HG03378 (cell line): ENCODE measurements around the gene ATAD3B.
"Not testable (repeated sequence)": the region's sequence is repeated elsewhere in the genome, so short reads cannot be mapped to it uniquely, and the experiment has no call there.

Experiments
- ATAC-seq: cut with Tn5 transposase; IDR thresholded peaks from one replicate; pipeline ENCODE4 v1.9.1; 2021; ENCODE audit warnings: mild to moderate bottlenecking, moderate library complexity; ENCODE audit not compliant: unreplicated experiment

Gene ATAD3B

GRCh38 chr1:1471389-1472052 lies at the start of gene ATAD3B:
TSS of gene ATAD3B (plus strand) at chr1:1471765. CDS start at chr1:1471885, 120 bp downstream.
- ATAC-seq = peak; percentile 69

- ATAC-seq = no peak
Observed at GRCh38 chr1:1421907-1422464, 49.6 kb upstream of the ATAD3B start.

GRCh38 chr1:1422465-1423244 lies 48.9 kb upstream of the ATAD3B start:
- ATAC-seq = no peak

GRCh38 chr1:1423245-1423597 lies 48.3 kb upstream of the ATAD3B start:
- ATAC-seq = no peak

- ATAC-seq = no peak
Observed at GRCh38 chr1:1424707-1425106, 46.9 kb upstream of the ATAD3B start.

- ATAC-seq = no peak
Observed at GRCh38 chr1:1425426-1425752, 46.2 kb upstream of the ATAD3B start.

GRCh38 chr1:1425753-1426495 lies 45.6 kb upstream of the ATAD3B start:
- ATAC-seq = no peak

- no peak for ATAC-seq
Observed at GRCh38 chr1:1426496-1427105, 45.0 kb upstream of the ATAD3B start.

GRCh38 chr1:1427106-1427819 lies 44.3 kb upstream of the ATAD3B start:
- ATAC-seq = no peak

- no peak for ATAC-seq
Observed at GRCh38 chr1:1427820-1428148, 43.8 kb upstream of the ATAD3B start.

GRCh38 chr1:1428174-1428573 lies 43.4 kb upstream of the ATAD3B start:
- ATAC-seq = no peak

GRCh38 chr1:1428967-1429366 lies 42.6 kb upstream of the ATAD3B start:
- not testable (repeated sequence) for ATAC-seq

GRCh38 chr1:1429671-1430073 lies 41.9 kb upstream of the ATAD3B start:
- no peak for ATAC-seq

- no peak for ATAC-seq
Observed at GRCh38 chr1:1430114-1430982, 41.2 kb upstream of the ATAD3B start.

GRCh38 chr1:1430992-1431844 lies 40.3 kb upstream of the ATAD3B start:
- ATAC-seq = no peak

- no peak for ATAC-seq
Observed at GRCh38 chr1:1431845-1432273, 39.7 kb upstream of the ATAD3B start.

- ATAC-seq = no peak
Observed at GRCh38 chr1:1432274-1432950, 39.2 kb upstream of the ATAD3B start.
